Measurements from ENCODE around the gene COL6A6.
"Not testable (repeated sequence)": the region's sequence is repeated elsewhere in the genome, so short reads cannot be mapped to it uniquely, and the experiment has no call there.

The COL6A6 gene

GRCh38 chr3:130528120-130528519 lies 11.1 kb downstream of the COL6A6 start:
- Histone ChIP-seq H3K4me3 (ENCODE audit: low read depth in 1 of 5, low read length in 5 of 5) (no peak overlapping the region), H3K9ac (ENCODE audit: low read length in 5 of 5) (no peak overlapping the region), H3K27ac (ENCODE audit: low read depth, low read length) (no peak overlapping the region), H3K36me3 (ENCODE audit: control insufficient read depth in 5 of 5, insufficient read depth in 5 of 5, low read length in 5 of 5) (no peaks in the 10 kb centered on the region), H3K4me1 (ENCODE audit: control insufficient read depth in 5 of 5, insufficient read depth in 5 of 5, low read length in 5 of 5) (peaks cover 0 to 3% (median 0%) of the 10 kb centered on the region in 5 donors), H3K9me3 (ENCODE audit: control insufficient read depth in 5 of 5, low read length in 5 of 5) (no peaks in the 10 kb centered on the region), H3K27me3 (ENCODE audit: control insufficient read depth in 5 of 5, insufficient read depth in 4 of 5, low read length in 5 of 5) (peaks cover 0 to 8% (median 0%) of the 10 kb centered on the region in 5 donors)

- no peaks in the 10 kb centered on the region for H3K27me3 ChIP-seq (ENCODE audit: control insufficient read depth in 5 of 5, insufficient read depth in 4 of 5, low read length in 5 of 5)
- no peaks in the 10 kb centered on the region for H3K36me3 ChIP-seq (ENCODE audit: control insufficient read depth in 5 of 5, insufficient read depth in 5 of 5, low read length in 5 of 5)
- peaks cover 0 to 5% (median 0%) of the 10 kb centered on the region in 5 donors for H3K9me3 ChIP-seq (ENCODE audit: control insufficient read depth in 5 of 5, low read length in 5 of 5)
- no peak overlapping the region for H3K4me3 ChIP-seq (ENCODE audit: low read depth in 1 of 5, low read length in 5 of 5)
- no peak overlapping the region for H3K27ac ChIP-seq (ENCODE audit: low read depth, low read length)
- H3K4me1 ChIP-seq (ENCODE audit: control insufficient read depth in 5 of 5, insufficient read depth in 5 of 5, low read length in 5 of 5) = peaks cover 0 to 3% (median 0%) of the 10 kb centered on the region in 5 donors
- H3K9ac ChIP-seq (ENCODE audit: low read length in 5 of 5) = no peak overlapping the region
Measured at GRCh38 chr3:130529486-130530215, 12.7 kb downstream of the COL6A6 start.

- peaks cover 0 to 5% (median 0%) of the 10 kb centered on the region in 5 donors for H3K9me3 ChIP-seq (ENCODE audit: control insufficient read depth in 5 of 5, low read length in 5 of 5)
- no peaks in the 10 kb centered on the region for H3K27me3 ChIP-seq (ENCODE audit: control insufficient read depth in 5 of 5, insufficient read depth in 4 of 5, low read length in 5 of 5)
- no peak overlapping the region for H3K9ac ChIP-seq (ENCODE audit: low read length in 5 of 5)
- no peak overlapping the region for H3K4me3 ChIP-seq (ENCODE audit: low read depth in 1 of 5, low read length in 5 of 5)
- no peak overlapping the region for H3K27ac ChIP-seq (ENCODE audit: low read depth, low read length)
- H3K4me1 ChIP-seq (ENCODE audit: control insufficient read depth in 5 of 5, insufficient read depth in 5 of 5, low read length in 5 of 5) = peaks cover 0 to 3% (median 0%) of the 10 kb centered on the region in 5 donors
- no peaks in the 10 kb centered on the region for H3K36me3 ChIP-seq (ENCODE audit: control insufficient read depth in 5 of 5, insufficient read depth in 5 of 5, low read length in 5 of 5)
Measured at GRCh38 chr3:130533247-130533646, 16.3 kb downstream of the COL6A6 start.

- Histone ChIP-seq H3K9ac (ENCODE audit: low read length in 5 of 5) (no peak overlapping the region), H3K9me3 (ENCODE audit: control insufficient read depth in 5 of 5, low read length in 5 of 5) (peaks cover 0 to 5% (median 0%) of the 10 kb centered on the region in 5 donors), H3K4me3 (ENCODE audit: low read depth in 1 of 5, low read length in 5 of 5) (no peak overlapping the region), H3K4me1 (ENCODE audit: control insufficient read depth in 5 of 5, insufficient read depth in 5 of 5, low read length in 5 of 5) (no peaks in the 10 kb centered on the region), H3K36me3 (ENCODE audit: control insufficient read depth in 5 of 5, insufficient read depth in 5 of 5, low read length in 5 of 5) (no peaks in the 10 kb centered on the region), H3K27ac (ENCODE audit: low read depth, low read length) (no peak overlapping the region), H3K27me3 (ENCODE audit: control insufficient read depth in 5 of 5, insufficient read depth in 4 of 5, low read length in 5 of 5) (no peaks in the 10 kb centered on the region)
Measured at GRCh38 chr3:130537673-130538304, 20.8 kb downstream of the COL6A6 start.

- Histone ChIP-seq H3K4me1 (ENCODE audit: control insufficient read depth in 5 of 5, insufficient read depth in 5 of 5, low read length in 5 of 5) (no peaks in the 10 kb centered on the region), H3K27me3 (ENCODE audit: control insufficient read depth in 5 of 5, insufficient read depth in 4 of 5, low read length in 5 of 5) (no peaks in the 10 kb centered on the region), H3K4me3 (ENCODE audit: low read depth in 1 of 5, low read length in 5 of 5) (no peak overlapping the region), H3K9ac (ENCODE audit: low read length in 5 of 5) (no peak overlapping the region), H3K9me3 (ENCODE audit: control insufficient read depth in 5 of 5, low read length in 5 of 5) (peaks cover 0 to under 1% (median 0%) of the 10 kb centered on the region in 5 donors), H3K36me3 (ENCODE audit: control insufficient read depth in 5 of 5, insufficient read depth in 5 of 5, low read length in 5 of 5) (no peaks in the 10 kb centered on the region), H3K27ac (ENCODE audit: low read depth, low read length) (no peak overlapping the region)
Measured at GRCh38 chr3:130539005-130539404, 22.0 kb downstream of the COL6A6 start.

GRCh38 chr3:130543322-130543721 lies 26.3 kb downstream of the COL6A6 start:
- H3K36me3 ChIP-seq (ENCODE audit: control insufficient read depth in 5 of 5, insufficient read depth in 5 of 5, low read length in 5 of 5) = no peaks in the 10 kb centered on the region
- no peaks in the 10 kb centered on the region for H3K4me1 ChIP-seq (ENCODE audit: control insufficient read depth in 5 of 5, insufficient read depth in 5 of 5, low read length in 5 of 5)
- no peak overlapping the region for H3K9ac ChIP-seq (ENCODE audit: low read length in 5 of 5)
- no peaks in the 10 kb centered on the region for H3K27me3 ChIP-seq (ENCODE audit: control insufficient read depth in 5 of 5, insufficient read depth in 4 of 5, low read length in 5 of 5)
- no peak overlapping the region for H3K4me3 ChIP-seq (ENCODE audit: low read depth in 1 of 5, low read length in 5 of 5)
- H3K27ac ChIP-seq (ENCODE audit: low read depth, low read length) = no peak overlapping the region
- no peaks in the 10 kb centered on the region for H3K9me3 ChIP-seq (ENCODE audit: control insufficient read depth in 5 of 5, low read length in 5 of 5)

- Histone ChIP-seq H3K4me3 (ENCODE audit: low read depth in 1 of 5, low read length in 5 of 5) (no peak overlapping the region), H3K27ac (ENCODE audit: low read depth, low read length) (no peak overlapping the region), H3K36me3 (ENCODE audit: control insufficient read depth in 5 of 5, insufficient read depth in 5 of 5, low read length in 5 of 5) (no peaks in the 10 kb centered on the region), H3K9me3 (ENCODE audit: control insufficient read depth in 5 of 5, low read length in 5 of 5) (peaks cover 0 to 11% (median 0%) of the 10 kb centered on the region in 5 donors), H3K4me1 (ENCODE audit: control insufficient read depth in 5 of 5, insufficient read depth in 5 of 5, low read length in 5 of 5) (no peaks in the 10 kb centered on the region), H3K27me3 (ENCODE audit: control insufficient read depth in 5 of 5, insufficient read depth in 4 of 5, low read length in 5 of 5) (no peaks in the 10 kb centered on the region), H3K9ac (ENCODE audit: low read length in 5 of 5) (no peak overlapping the region)
Measured at GRCh38 chr3:130546920-130547679, 30.1 kb downstream of the COL6A6 start.

GRCh38 chr3:130547680-130548065 lies 30.7 kb downstream of the COL6A6 start:
- H3K4me3 ChIP-seq (ENCODE audit: low read depth in 1 of 5, low read length in 5 of 5); H3K27me3 ChIP-seq (ENCODE audit: control insufficient read depth in 5 of 5, insufficient read depth in 4 of 5, low read length in 5 of 5); H3K9ac ChIP-seq (ENCODE audit: low read length in 5 of 5); H3K27ac ChIP-seq (ENCODE audit: low read depth, low read length); H3K4me1 ChIP-seq (ENCODE audit: control insufficient read depth in 5 of 5, insufficient read depth in 5 of 5, low read length in 5 of 5); H3K36me3 ChIP-seq (ENCODE audit: control insufficient read depth in 5 of 5, insufficient read depth in 5 of 5, low read length in 5 of 5): not testable (repeated sequence)
- peaks cover 0 to 16% (median 3%) of the 10 kb centered on the region in 5 donors for H3K9me3 ChIP-seq (ENCODE audit: control insufficient read depth in 5 of 5, low read length in 5 of 5)

GRCh38 chr3:130548356-130548755 lies 31.4 kb downstream of the COL6A6 start:
- Histone ChIP-seq H3K4me3 (ENCODE audit: low read depth in 1 of 5, low read length in 5 of 5) (no peak overlapping the region), H3K27ac (ENCODE audit: low read depth, low read length) (no peak overlapping the region), H3K27me3 (ENCODE audit: control insufficient read depth in 5 of 5, insufficient read depth in 4 of 5, low read length in 5 of 5) (no peaks in the 10 kb centered on the region), H3K9me3 (ENCODE audit: control insufficient read depth in 5 of 5, low read length in 5 of 5) (peaks cover 0 to 20% (median 8%) of the 10 kb centered on the region in 5 donors), H3K4me1 (ENCODE audit: control insufficient read depth in 5 of 5, insufficient read depth in 5 of 5, low read length in 5 of 5) (no peaks in the 10 kb centered on the region), H3K9ac (ENCODE audit: low read length in 5 of 5) (no peak overlapping the region), H3K36me3 (ENCODE audit: control insufficient read depth in 5 of 5, insufficient read depth in 5 of 5, low read length in 5 of 5) (no peaks in the 10 kb centered on the region)
